ENCODE data around the gene KIF4A. TPM values are rescaled to one million over a fixed set of nuclear protein-coding genes. Genes with fewer than 3 reads are reported as not detected.
A peak's percentile ranks its signal among the peaks of the same experiment; 100 is the strongest.
"Not testable (repeated sequence)": the region's sequence is repeated elsewhere in the genome, so short reads cannot be mapped to it uniquely, and the experiment has no call there.

The KIF4A gene
- 3.5 TPM for polyA plus RNA-seq (2013, experiment 1 of 2)
- polyA plus RNA-seq (2013, experiment 2 of 2) = 3.1 TPM

DNA sequence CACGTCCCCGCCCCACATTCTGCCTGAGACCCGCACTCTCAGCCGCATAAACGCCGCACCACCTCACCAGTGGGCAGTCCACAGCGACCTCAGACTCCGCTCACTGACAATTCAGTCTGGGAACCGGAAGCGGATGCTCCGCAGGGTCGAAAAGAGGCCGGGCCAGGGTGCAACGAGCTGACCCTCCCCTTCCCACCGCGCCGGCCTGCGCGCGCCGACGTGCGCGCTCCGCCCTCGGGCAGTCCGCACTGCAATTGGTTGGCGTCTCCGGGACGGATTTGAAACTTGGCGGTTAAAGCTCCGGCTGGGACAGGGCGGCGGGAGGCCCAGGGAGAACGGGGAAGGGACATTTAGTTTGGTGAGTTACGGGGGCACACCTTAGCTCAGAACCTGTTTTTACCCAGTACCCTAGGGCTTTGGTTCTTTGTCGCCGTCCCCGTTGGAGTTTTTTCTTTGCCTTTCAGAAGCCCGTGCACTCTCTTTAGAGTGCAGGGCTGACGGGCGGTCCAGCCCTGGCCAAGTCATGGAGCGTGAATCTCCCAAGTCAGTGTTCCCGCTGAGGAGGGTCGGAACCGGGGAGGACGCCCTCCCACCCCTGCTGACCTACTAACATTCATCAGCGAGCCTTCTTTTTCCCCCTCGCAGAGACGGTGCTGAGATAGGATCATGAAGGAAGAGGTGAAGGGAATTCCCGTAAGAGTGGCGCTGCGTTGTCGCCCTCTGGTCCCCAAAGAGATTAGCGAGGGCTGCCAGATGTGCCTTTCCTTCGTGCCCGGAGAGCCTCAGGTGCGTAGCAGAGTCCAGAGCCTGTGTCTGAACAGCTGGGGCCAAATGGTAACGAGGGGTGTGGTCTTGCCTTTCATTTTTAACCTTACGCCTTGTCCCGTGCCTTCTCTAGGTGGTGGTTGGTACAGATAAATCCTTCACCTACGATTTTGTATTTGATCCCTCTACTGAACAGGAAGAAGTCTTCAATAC lies at the start of gene KIF4A, which contains the start of gene PDZD11:
TSS of gene KIF4A (plus strand) at position 312 of the 978 bp plus-strand sequence. CDS start at position 667, 355 bp downstream.
TSS of gene PDZD11 (minus strand) at position 135 of the 978 bp plus-strand sequence. CDS start 586 bp downstream, outside the sequence.
- under 1% methylated on average over 31 of the region's 62 CpGs for WGBS

DNA sequence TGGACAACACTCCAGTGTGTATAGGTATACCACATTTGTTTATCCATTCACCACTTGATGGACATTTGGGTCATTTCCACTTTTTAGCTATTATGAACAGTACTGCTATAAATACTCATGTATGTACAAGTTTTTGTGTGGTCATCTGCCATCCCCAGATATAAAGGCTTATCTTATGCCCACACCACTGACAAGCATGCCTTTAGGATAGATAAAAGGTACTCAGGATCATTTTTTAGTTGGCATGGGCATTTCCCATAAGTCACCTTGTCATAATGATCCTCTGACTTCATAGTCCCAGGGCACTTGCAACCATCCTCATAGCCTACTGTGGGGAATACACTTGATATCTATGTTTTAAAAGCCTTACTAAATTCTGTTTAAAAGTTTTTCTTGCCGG lies 49.2 kb upstream of the KIF4A start:
- Histone ChIP-seq H2BK12ac (ENCODE audit: low read length in 2 of 2) (no peak overlapping the region), H2AFZ (ENCODE audit: low read depth, low read length) (no peak overlapping the region), H3K4me2 (ENCODE audit: low read length, poor library complexity, severe bottlenecking) (no peak overlapping the region), H3K27me3 (ENCODE audit: control insufficient read depth in 1 of 2, insufficient read depth in 1 of 2, low read length in 2 of 2) (peaks cover 0 to 44% of the 10 kb centered on the region in 2 experiments), H3K14ac (ENCODE audit: low read length in 2 of 2) (no peak overlapping the region), H3K9me3 (ENCODE audit: control insufficient read depth, low read length) (no peaks in the 10 kb centered on the region), H3K9ac (ENCODE audit: low read length) (no peak overlapping the region), H3K4me1 (ENCODE audit: control insufficient read depth, insufficient read depth, low read depth, low read length) (no peaks in the 10 kb centered on the region), H2BK120ac (ENCODE audit: low read depth, low read length) (no peak overlapping the region), H3K18ac (ENCODE audit: low read depth in 1 of 2, low read length in 2 of 2) (no peak overlapping the region), H3K4ac (ENCODE audit: low read depth in 1 of 2, low read length in 2 of 2) (no peak overlapping the region), H3K4me3 (ENCODE audit: insufficient read depth in 1 of 2, low read depth in 1 of 2, low read length in 2 of 2) (no peak overlapping the region), H3K36me3 (ENCODE audit: control insufficient read depth in 1 of 2, insufficient read depth in 2 of 2, low read depth in 1 of 2, low read length in 2 of 2) (no peaks in the 10 kb centered on the region), H4K91ac (ENCODE audit: low read length) (no peak overlapping the region), H2BK15ac (ENCODE audit: low read depth, poor library complexity, severe bottlenecking) (no peak overlapping the region), H3K79me1 (replicated peaks; ENCODE audit: low read length, poor library complexity, severe bottlenecking) (no peaks in the 10 kb centered on the region), H3K27ac (ENCODE audit: low read length, poor library complexity, severe bottlenecking) (no peak overlapping the region), H2BK5ac (ENCODE audit: low read depth, low read length, poor library complexity, severe bottlenecking) (no peak overlapping the region), H2AK5ac (ENCODE audit: low read length, severe bottlenecking) (no peak overlapping the region), H4K8ac (ENCODE audit: low read length) (no peak overlapping the region), H3K23ac (ENCODE audit: low read length in 2 of 2) (no peak overlapping the region)
- no peak for DNase-seq
- WGBS = 100% methylated on average over 1 of the region's 1 CpG

More for the DNA sequence above, at the start of gene KIF4A, which contains the start of gene PDZD11:
- H4K8ac ChIP-seq (ENCODE audit: low read length) = no peak within 1 kb of the TSS
- peak within 1 kb of the TSS; percentile 73 to 87 for H3K4me3 ChIP-seq (ENCODE audit: insufficient read depth in 1 of 2, low read depth in 1 of 2, low read length in 2 of 2)
- peaks cover 7% of the 10 kb centered on the region for H3K79me1 ChIP-seq (replicated peaks; ENCODE audit: low read length, poor library complexity, severe bottlenecking)
- peaks cover 6 to 30% of the 10 kb centered on the region in 2 experiments for H3K36me3 ChIP-seq (ENCODE audit: control insufficient read depth in 1 of 2, insufficient read depth in 2 of 2, low read depth in 1 of 2, low read length in 2 of 2)
- H2BK120ac ChIP-seq (ENCODE audit: low read depth, low read length) = no peak within 1 kb of the TSS
- peak; percentile 86 for DNase-seq
- peak within 1 kb of the TSS; percentile 88 for H3K4me2 ChIP-seq (ENCODE audit: low read length, poor library complexity, severe bottlenecking)
- no peak within 1 kb of the TSS for H2BK5ac ChIP-seq (ENCODE audit: low read depth, low read length, poor library complexity, severe bottlenecking)
- peak within 1 kb of the TSS; percentile 61 for H2AFZ ChIP-seq (ENCODE audit: low read depth, low read length)
- H3K23ac ChIP-seq (ENCODE audit: low read length in 2 of 2) = no peak within 1 kb of the TSS
- H3K9ac ChIP-seq (ENCODE audit: low read length) = peak within 1 kb of the TSS; percentile 89
- H3K4me1 ChIP-seq (ENCODE audit: control insufficient read depth, insufficient read depth, low read depth, low read length) = peaks cover 2% of the 10 kb centered on the region
- no peak within 1 kb of the TSS for H2BK12ac ChIP-seq (ENCODE audit: low read length in 2 of 2)
- H2AK5ac ChIP-seq (ENCODE audit: low read length, severe bottlenecking) = no peak within 1 kb of the TSS
- H3K9me3 ChIP-seq (ENCODE audit: control insufficient read depth, low read length) = no peaks in the 10 kb centered on the region
- H3K27ac ChIP-seq (ENCODE audit: low read length, poor library complexity, severe bottlenecking) = peak within 1 kb of the TSS; percentile 43
- H3K27me3 ChIP-seq (ENCODE audit: control insufficient read depth in 1 of 2, insufficient read depth in 1 of 2, low read length in 2 of 2) = peaks cover 0 to 19% of the 10 kb centered on the region in 2 experiments
- peak within 1 kb of the TSS in 1 of 2 experiments; percentile 24 for H3K4ac ChIP-seq (ENCODE audit: low read depth in 1 of 2, low read length in 2 of 2)
- peak within 1 kb of the TSS in 1 of 2 experiments; percentile 26 for H3K14ac ChIP-seq (ENCODE audit: low read length in 2 of 2)
- peak within 1 kb of the TSS; percentile 43 to 92 for H3K18ac ChIP-seq (ENCODE audit: low read depth in 1 of 2, low read length in 2 of 2)
- no peak within 1 kb of the TSS for H2BK15ac ChIP-seq (ENCODE audit: low read depth, poor library complexity, severe bottlenecking)
- H4K91ac ChIP-seq (ENCODE audit: low read length) = no peak within 1 kb of the TSS

- WGBS = 85% methylated on average over 2 of the region's 2 CpGs
- Histone ChIP-seq H3K79me1 (replicated peaks; ENCODE audit: low read length, poor library complexity, severe bottlenecking) (no peaks in the 10 kb centered on the region), H2BK15ac (ENCODE audit: low read depth, poor library complexity, severe bottlenecking) (no peak overlapping the region), H4K91ac (ENCODE audit: low read length) (no peak overlapping the region), H3K23ac (ENCODE audit: low read length in 2 of 2) (no peak overlapping the region), H2AK5ac (ENCODE audit: low read length, severe bottlenecking) (no peak overlapping the region), H3K27me3 (ENCODE audit: control insufficient read depth in 1 of 2, insufficient read depth in 1 of 2, low read length in 2 of 2) (peaks cover 0 to 37% of the 10 kb centered on the region in 2 experiments), H4K8ac (ENCODE audit: low read length) (no peak overlapping the region), H3K4me2 (ENCODE audit: low read length, poor library complexity, severe bottlenecking) (no peak overlapping the region), H3K4me3 (ENCODE audit: insufficient read depth in 1 of 2, low read depth in 1 of 2, low read length in 2 of 2) (no peak overlapping the region), H3K14ac (ENCODE audit: low read length in 2 of 2) (no peak overlapping the region), H3K9ac (ENCODE audit: low read length) (no peak overlapping the region), H2AFZ (ENCODE audit: low read depth, low read length) (no peak overlapping the region), H3K18ac (ENCODE audit: low read depth in 1 of 2, low read length in 2 of 2) (no peak overlapping the region), H2BK5ac (ENCODE audit: low read depth, low read length, poor library complexity, severe bottlenecking) (no peak overlapping the region), H3K36me3 (ENCODE audit: control insufficient read depth in 1 of 2, insufficient read depth in 2 of 2, low read depth in 1 of 2, low read length in 2 of 2) (no peaks in the 10 kb centered on the region), H2BK120ac (ENCODE audit: low read depth, low read length) (no peak overlapping the region), H3K27ac (ENCODE audit: low read length, poor library complexity, severe bottlenecking) (no peak overlapping the region), H3K9me3 (ENCODE audit: control insufficient read depth, low read length) (no peaks in the 10 kb centered on the region), H3K4ac (ENCODE audit: low read depth in 1 of 2, low read length in 2 of 2) (no peak overlapping the region), H3K4me1 (ENCODE audit: control insufficient read depth, insufficient read depth, low read depth, low read length) (no peaks in the 10 kb centered on the region), H2BK12ac (ENCODE audit: low read length in 2 of 2) (no peak overlapping the region)
- no peak for DNase-seq
Observed at GRCh38 chrX:70241501-70241900, 48.4 kb upstream of the KIF4A start.

DNA sequence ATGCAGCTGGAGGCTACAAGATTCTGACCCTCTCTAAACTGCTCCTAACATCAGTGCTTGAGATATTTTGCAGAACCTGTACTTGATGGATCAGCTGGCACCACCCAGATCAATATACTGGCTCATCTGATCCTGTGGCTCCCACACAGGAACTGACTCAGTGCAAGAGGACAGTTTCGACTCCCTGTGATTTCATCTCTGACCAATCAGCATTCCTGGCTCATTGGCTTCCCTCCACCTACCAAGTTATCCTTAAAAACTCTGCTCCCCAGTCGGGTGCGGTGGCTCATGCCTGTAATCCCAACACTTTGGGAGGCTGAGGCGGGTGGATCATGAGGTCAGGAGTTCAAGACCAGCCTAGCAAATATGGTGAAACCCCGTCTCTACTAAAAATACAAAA lies 46.3 kb upstream of the KIF4A start:
- H3K4ac ChIP-seq (ENCODE audit: low read depth in 1 of 2, low read length in 2 of 2); H3K4me1 ChIP-seq (ENCODE audit: control insufficient read depth, insufficient read depth, low read depth, low read length); H3K4me3 ChIP-seq (ENCODE audit: insufficient read depth in 1 of 2, low read depth in 1 of 2, low read length in 2 of 2); H2AK5ac ChIP-seq (ENCODE audit: low read length, severe bottlenecking); H3K18ac ChIP-seq (ENCODE audit: low read depth in 1 of 2, low read length in 2 of 2); H3K27ac ChIP-seq (ENCODE audit: low read length, poor library complexity, severe bottlenecking); H3K14ac ChIP-seq (ENCODE audit: low read length in 2 of 2); H3K23ac ChIP-seq (ENCODE audit: low read length in 2 of 2); H3K79me1 ChIP-seq (replicated peaks; ENCODE audit: low read length, poor library complexity, severe bottlenecking); H2AFZ ChIP-seq (ENCODE audit: low read depth, low read length); H4K91ac ChIP-seq (ENCODE audit: low read length); H2BK15ac ChIP-seq (ENCODE audit: low read depth, poor library complexity, severe bottlenecking); DNase-seq; H4K8ac ChIP-seq (ENCODE audit: low read length); H3K4me2 ChIP-seq (ENCODE audit: low read length, poor library complexity, severe bottlenecking); H2BK5ac ChIP-seq (ENCODE audit: low read depth, low read length, poor library complexity, severe bottlenecking); H3K9ac ChIP-seq (ENCODE audit: low read length); H2BK120ac ChIP-seq (ENCODE audit: low read depth, low read length); H3K9me3 ChIP-seq (ENCODE audit: control insufficient read depth, low read length); H2BK12ac ChIP-seq (ENCODE audit: low read length in 2 of 2); H3K36me3 ChIP-seq (ENCODE audit: control insufficient read depth in 1 of 2, insufficient read depth in 2 of 2, low read depth in 1 of 2, low read length in 2 of 2): not testable (repeated sequence)
- WGBS = 43% methylated on average over 4 of the region's 5 CpGs
- H3K27me3 ChIP-seq (ENCODE audit: control insufficient read depth in 1 of 2, insufficient read depth in 1 of 2, low read length in 2 of 2) = peaks cover 0 to 25% of the 10 kb centered on the region in 2 experiments
